Activated CD4-positive, alpha-beta T cell treated with anti-CD3 and anti-CD28 coated beads for 48 hours (primary cell): ENCODE data around the gene MRTFB.
A peak's percentile ranks its signal among the peaks of the same experiment; 100 is the strongest.

ENCODE experiments used
- DNase-seq: peaks from one replicate; pipeline ENCODE4 v3.0.0-alpha.2; 2020

MRTFB gene

GRCh38 chr16:14296663-14297062, 225.5 kb downstream of the MRTFB start:
- no peak for DNase-seq

GRCh38 chr16:14298374-14299122, 227.4 kb downstream of the MRTFB start:
- DNase-seq = no peak

DNA sequence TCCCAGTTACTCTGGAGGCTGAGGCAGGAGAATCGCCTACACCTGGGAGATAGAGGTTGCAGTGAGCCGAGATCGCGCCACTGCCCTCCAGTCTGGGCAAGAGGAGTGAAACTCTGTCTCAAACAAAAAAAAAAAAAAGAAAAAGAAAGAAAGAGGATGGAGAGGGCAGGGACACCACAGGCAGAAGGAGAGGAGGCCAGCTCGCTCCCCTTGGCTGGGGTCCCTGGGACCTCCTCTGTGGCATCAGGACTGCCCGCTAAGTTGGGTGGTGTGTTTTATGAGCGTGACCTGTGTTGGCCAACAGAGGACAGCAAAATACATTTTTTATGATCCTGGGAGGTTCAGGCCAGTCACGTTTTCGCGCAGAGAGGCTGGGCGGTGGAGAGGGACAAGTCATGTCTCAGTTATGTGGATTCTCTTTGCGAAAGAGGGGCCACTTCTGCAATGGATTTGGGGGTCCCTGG, 229.6 kb downstream of the MRTFB start:
- DNase-seq = no peak

- no peak for DNase-seq
Measured at GRCh38 chr16:14301169-14302030, 230.3 kb downstream of the MRTFB start.

GRCh38 chr16:14302031-14302398, 230.9 kb downstream of the MRTFB start:
- DNase-seq = no peak

GRCh38 chr16:14302399-14303181, 231.5 kb downstream of the MRTFB start:
- DNase-seq = no peak

- DNase-seq = no peak
Measured at GRCh38 chr16:14303182-14303618, 232.1 kb downstream of the MRTFB start.

- no peak for DNase-seq
Measured at GRCh38 chr16:14303639-14304394, 232.7 kb downstream of the MRTFB start.

DNA sequence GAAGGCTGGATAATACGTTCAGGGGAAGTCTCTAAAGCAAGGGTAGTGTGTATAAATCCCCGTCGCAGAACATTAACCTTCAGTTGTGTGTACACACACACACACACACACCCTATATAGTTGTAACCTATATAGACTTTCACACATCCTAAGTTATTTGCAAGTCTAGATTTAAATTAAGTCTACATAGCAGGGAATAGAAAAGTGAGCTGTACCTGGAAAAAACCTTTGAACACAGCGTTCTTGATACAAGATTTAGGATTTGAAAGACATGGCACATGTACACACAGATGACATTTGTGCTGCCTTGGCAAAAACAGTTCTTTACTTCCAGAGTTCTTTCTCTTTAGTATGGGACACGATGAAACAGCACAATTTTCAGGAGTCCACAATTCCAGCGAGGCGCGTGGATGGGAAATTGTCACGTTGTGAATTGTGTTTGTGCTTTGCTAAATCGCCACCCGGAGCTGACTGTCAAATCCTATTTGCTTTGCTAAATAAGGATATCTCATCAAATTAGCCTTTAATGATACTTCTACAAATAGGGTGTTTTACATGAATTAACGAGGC, 233.9 kb downstream of the MRTFB start:
- DNase-seq = no peak

DNA sequence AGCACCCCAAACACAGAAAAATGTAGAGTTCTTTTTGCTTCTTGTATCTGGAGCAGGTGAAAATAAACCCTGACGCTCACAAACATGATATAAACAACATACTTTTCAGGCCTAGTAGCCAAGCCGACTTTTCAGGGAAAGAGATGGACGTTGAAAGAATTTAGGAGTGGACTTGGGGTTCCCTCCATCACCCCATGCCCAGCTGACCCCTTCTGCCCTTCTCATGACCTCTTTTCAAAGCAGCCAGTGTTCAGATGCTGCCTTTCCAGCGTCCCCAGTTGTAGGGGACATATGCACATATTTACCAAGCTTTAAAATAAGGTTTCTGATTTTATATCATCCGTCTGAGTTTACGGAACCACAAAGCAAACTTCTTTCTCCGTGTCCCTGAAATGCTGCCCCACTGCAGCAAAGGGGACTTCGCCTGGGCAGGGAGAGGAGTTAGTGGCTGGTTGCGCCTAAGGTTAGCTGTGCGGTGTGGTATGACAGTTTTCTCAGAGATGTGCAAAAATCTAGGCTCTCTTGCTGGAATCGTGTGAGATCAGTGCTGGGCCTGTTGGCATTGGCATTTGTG, 235.5 kb downstream of the MRTFB start:
- no peak for DNase-seq

- no peak for DNase-seq
Measured at GRCh38 chr16:14307059-14307526, 236.0 kb downstream of the MRTFB start.

DNA sequence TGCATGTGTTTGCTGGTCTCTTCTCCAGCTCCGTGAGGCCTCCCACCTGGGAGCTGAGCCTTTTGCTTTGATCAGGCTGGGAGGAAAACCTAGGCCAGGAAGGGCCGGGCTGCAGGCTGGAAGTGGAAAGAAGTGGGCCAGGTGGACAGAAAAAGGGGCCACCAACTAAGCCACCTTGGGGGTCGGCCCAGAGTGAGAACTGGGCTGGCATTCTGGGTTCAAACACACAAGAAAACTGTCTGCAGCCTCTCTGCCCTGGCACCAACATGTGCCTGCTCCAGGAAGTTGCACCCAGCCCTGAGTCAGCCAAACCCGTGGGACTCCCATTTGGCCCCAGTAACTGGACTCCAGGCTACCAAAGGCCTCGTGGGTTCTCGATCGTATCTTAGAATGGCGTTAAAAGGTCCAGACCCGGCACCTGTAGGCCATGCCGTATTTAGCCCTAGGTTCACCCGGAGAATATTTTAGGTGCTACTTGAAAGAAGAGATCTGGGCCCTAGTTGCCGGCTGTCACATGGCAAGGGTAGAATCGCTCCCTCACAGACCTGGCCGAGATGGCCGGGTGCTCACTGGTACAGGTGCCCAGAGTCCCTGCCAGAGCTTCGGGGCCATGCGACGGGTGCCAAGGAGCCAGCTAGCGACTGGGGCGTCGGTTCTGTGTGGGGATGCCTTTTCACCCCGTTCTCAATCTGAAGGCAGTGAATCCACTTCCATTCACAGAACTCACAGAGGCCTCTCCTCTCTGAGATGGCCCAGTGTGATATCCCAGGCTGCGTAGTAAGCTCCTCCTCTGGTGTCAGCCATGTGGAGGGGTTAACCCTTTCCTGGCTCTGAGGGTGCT, 236.6 kb downstream of the MRTFB start:
- no peak for DNase-seq

DNA sequence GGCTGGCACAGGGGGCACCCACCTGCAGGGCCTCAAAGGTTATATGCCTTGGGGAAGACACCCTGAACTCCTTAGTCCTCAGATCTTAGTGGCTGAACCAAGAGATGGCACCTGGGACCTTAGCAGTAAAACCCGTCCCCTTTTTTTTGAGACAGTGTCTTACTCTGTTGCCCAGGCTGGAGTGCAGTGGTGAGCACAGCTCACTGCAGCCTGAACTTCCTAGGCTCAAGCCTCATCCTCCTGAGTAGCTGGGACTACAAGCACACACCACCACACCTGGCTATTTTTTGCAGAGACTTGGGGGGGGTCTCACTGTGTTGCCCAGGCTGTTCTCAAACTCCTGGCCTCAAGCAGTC, 237.2 kb downstream of the MRTFB start:
- DNase-seq = no peak

- peak; percentile 55 for DNase-seq
Measured at GRCh38 chr16:14309001-14309886, 238.1 kb downstream of the MRTFB start.

- peak; percentile 55 for DNase-seq
Measured at GRCh38 chr16:14309906-14310305, 238.8 kb downstream of the MRTFB start.

- DNase-seq = no peak
Measured at GRCh38 chr16:14310519-14310991, 239.4 kb downstream of the MRTFB start.

DNA sequence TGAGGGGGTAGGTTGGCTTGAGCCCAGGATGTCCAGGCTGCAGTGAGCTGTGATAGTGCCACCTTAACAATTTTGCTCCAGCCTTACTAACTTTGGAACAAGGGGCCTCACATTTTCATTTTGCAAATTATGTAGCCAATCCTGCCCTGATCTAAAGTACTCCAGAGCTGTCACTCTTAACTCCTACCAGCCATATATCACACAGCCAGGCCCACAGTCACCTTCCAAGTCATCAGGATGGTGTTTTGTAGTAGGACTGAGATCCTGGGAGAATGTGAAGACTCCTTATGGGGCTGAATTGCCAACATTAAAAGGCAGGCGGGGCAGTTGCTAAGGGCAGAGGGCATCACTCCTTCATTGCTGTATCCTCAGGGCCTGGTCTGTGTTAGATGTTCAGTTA, 243.0 kb downstream of the MRTFB start:
- DNase-seq = no peak

- DNase-seq = no peak
Measured at GRCh38 chr16:14315683-14316320, 244.7 kb downstream of the MRTFB start.
